Activated naive CD8-positive, alpha-beta T cell (primary cell): ENCODE measurements around the gene LHPP.
"Not testable (repeated sequence)": the region's sequence is repeated elsewhere in the genome, so short reads cannot be mapped to it uniquely, and the experiment has no call there.

Source experiments
- H3K27ac Mint-ChIP-seq: one replicate; pipeline ENCODE4 v1.8.0; 2021; ENCODE audit warnings: mixed read lengths
- H3K27me3 Mint-ChIP-seq: one replicate; pipeline ENCODE4 v1.8.0; 2021; ENCODE audit warnings: mixed read lengths
- H3K36me3 Mint-ChIP-seq: one replicate; pipeline ENCODE4 v1.8.0; 2021; ENCODE audit warnings: mixed read lengths
- H3K4me1 Mint-ChIP-seq: one replicate; pipeline ENCODE4 v1.8.0; 2021; ENCODE audit warnings: low read depth, mixed read lengths
- H3K4me3 Mint-ChIP-seq: one replicate; pipeline ENCODE4 v1.8.0; 2021; ENCODE audit warnings: mild to moderate bottlenecking, mixed read lengths
- H3K9me3 Mint-ChIP-seq: one replicate; pipeline ENCODE4 v1.8.0; 2021; ENCODE audit warnings: low read depth, mixed read lengths

The LHPP gene

GRCh38 chr10:124575107-124576035, 113.7 kb downstream of the LHPP start:
- no peaks in the 10 kb centered on the region for H3K4me1 Mint-ChIP-seq
- peaks cover 11% of the 10 kb centered on the region for H3K36me3 Mint-ChIP-seq
- no peak overlapping the region for H3K4me3 Mint-ChIP-seq
- peaks cover 9% of the 10 kb centered on the region for H3K9me3 Mint-ChIP-seq
- no peak overlapping the region for H3K27ac Mint-ChIP-seq
- H3K27me3 Mint-ChIP-seq: no peaks in the 10 kb centered on the region

GRCh38 chr10:124576526-124577420, 115.2 kb downstream of the LHPP start:
- Mint-ChIP-seq H3K4me3 (no peak overlapping the region), H3K27ac (no peak overlapping the region), H3K9me3 (peaks cover 9% of the 10 kb centered on the region), H3K36me3 (peaks cover 15% of the 10 kb centered on the region), H3K4me1 (no peaks in the 10 kb centered on the region), H3K27me3 (no peaks in the 10 kb centered on the region)

- Mint-ChIP-seq H3K27me3 (no peaks in the 10 kb centered on the region), H3K27ac (no peak overlapping the region), H3K4me1 (no peaks in the 10 kb centered on the region), H3K4me3 (no peak overlapping the region), H3K36me3 (peaks cover 17% of the 10 kb centered on the region), H3K9me3 (peaks cover 9% of the 10 kb centered on the region)
Measured at GRCh38 chr10:124577651-124578050, 116.0 kb downstream of the LHPP start.

GRCh38 chr10:124578231-124579010, 116.8 kb downstream of the LHPP start:
- no peaks in the 10 kb centered on the region for H3K4me1 Mint-ChIP-seq
- peaks cover 17% of the 10 kb centered on the region for H3K36me3 Mint-ChIP-seq
- H3K27me3 Mint-ChIP-seq: no peaks in the 10 kb centered on the region
- H3K27ac Mint-ChIP-seq: no peak overlapping the region
- H3K9me3 Mint-ChIP-seq: peaks cover 9% of the 10 kb centered on the region
- no peak overlapping the region for H3K4me3 Mint-ChIP-seq

GRCh38 chr10:124579011-124579399, 117.4 kb downstream of the LHPP start:
- Mint-ChIP-seq H3K27me3 (no peaks in the 10 kb centered on the region), H3K27ac (no peak overlapping the region), H3K4me1 (no peaks in the 10 kb centered on the region), H3K4me3 (no peak overlapping the region), H3K9me3 (peaks cover 9% of the 10 kb centered on the region), H3K36me3 (peaks cover 20% of the 10 kb centered on the region)

GRCh38 chr10:124586142-124586541, 124.5 kb downstream of the LHPP start:
- Mint-ChIP-seq H3K4me1 (no peaks in the 10 kb centered on the region), H3K4me3 (no peak overlapping the region), H3K27me3 (no peaks in the 10 kb centered on the region), H3K9me3 (no peaks in the 10 kb centered on the region), H3K36me3 (peaks cover 10% of the 10 kb centered on the region), H3K27ac (no peak overlapping the region)

- Mint-ChIP-seq H3K4me1 (no peaks in the 10 kb centered on the region), H3K27ac (no peak overlapping the region), H3K4me3 (no peak overlapping the region)
Measured at GRCh38 chr10:124587811-124588211, 126.2 kb downstream of the LHPP start.

GRCh38 chr10:124588341-124588735, 126.7 kb downstream of the LHPP start:
- not testable (repeated sequence) for H3K27ac Mint-ChIP-seq, H3K36me3 Mint-ChIP-seq, H3K27me3 Mint-ChIP-seq, H3K4me1 Mint-ChIP-seq, H3K4me3 Mint-ChIP-seq, H3K9me3 Mint-ChIP-seq

More at GRCh38 chr10:124587811-124588211, 126.2 kb downstream of the LHPP start:
- no peaks in the 10 kb centered on the region for H3K9me3 Mint-ChIP-seq
- H3K36me3 Mint-ChIP-seq: peaks cover 9% of the 10 kb centered on the region
- H3K27me3 Mint-ChIP-seq: no peaks in the 10 kb centered on the region

GRCh38 chr10:124588736-124589490, 127.3 kb downstream of the LHPP start:
- no peaks in the 10 kb centered on the region for H3K27me3 Mint-ChIP-seq
- H3K4me1 Mint-ChIP-seq: no peaks in the 10 kb centered on the region
- no peak overlapping the region for H3K4me3 Mint-ChIP-seq
- H3K36me3 Mint-ChIP-seq: peaks cover 7% of the 10 kb centered on the region
- no peaks in the 10 kb centered on the region for H3K9me3 Mint-ChIP-seq
- no peak overlapping the region for H3K27ac Mint-ChIP-seq

- Mint-ChIP-seq H3K36me3 (peaks cover 7% of the 10 kb centered on the region), H3K9me3 (no peaks in the 10 kb centered on the region), H3K27me3 (no peaks in the 10 kb centered on the region)
Measured at GRCh38 chr10:124589491-124590041, 127.9 kb downstream of the LHPP start.

GRCh38 chr10:124590216-124591122, 128.8 kb downstream of the LHPP start:
- H3K9me3 Mint-ChIP-seq: no peaks in the 10 kb centered on the region
- H3K4me3 Mint-ChIP-seq: no peak overlapping the region
- H3K27ac Mint-ChIP-seq: no peak overlapping the region
- no peaks in the 10 kb centered on the region for H3K27me3 Mint-ChIP-seq
- peaks cover 7% of the 10 kb centered on the region for H3K36me3 Mint-ChIP-seq
- H3K4me1 Mint-ChIP-seq: peaks cover 1% of the 10 kb centered on the region

More at GRCh38 chr10:124589491-124590041, 127.9 kb downstream of the LHPP start:
- no peak overlapping the region for H3K27ac Mint-ChIP-seq
- H3K4me3 Mint-ChIP-seq: no peak overlapping the region
- H3K4me1 Mint-ChIP-seq: no peaks in the 10 kb centered on the region

GRCh38 chr10:124591123-124591495, 129.5 kb downstream of the LHPP start:
- H3K27me3 Mint-ChIP-seq: no peaks in the 10 kb centered on the region
- peaks cover 1% of the 10 kb centered on the region for H3K4me1 Mint-ChIP-seq
- no peaks in the 10 kb centered on the region for H3K9me3 Mint-ChIP-seq
- peaks cover 8% of the 10 kb centered on the region for H3K36me3 Mint-ChIP-seq
- H3K27ac Mint-ChIP-seq: no peak overlapping the region
- H3K4me3 Mint-ChIP-seq: no peak overlapping the region

GRCh38 chr10:124592101-124592500, 130.5 kb downstream of the LHPP start:
- no peak overlapping the region for H3K4me3 Mint-ChIP-seq
- H3K4me1 Mint-ChIP-seq: peaks cover 1% of the 10 kb centered on the region
- no peaks in the 10 kb centered on the region for H3K27me3 Mint-ChIP-seq
- no peak overlapping the region for H3K27ac Mint-ChIP-seq
- H3K36me3 Mint-ChIP-seq: peaks cover 8% of the 10 kb centered on the region
- H3K9me3 Mint-ChIP-seq: no peaks in the 10 kb centered on the region
